Neuronal stem cell (in vitro differentiated cells): ENCODE results near the gene FALEC.

Source experiments
- DNase-seq: peaks from one replicate; pipeline ENCODE4 v3.0.0-alpha.2; 2013; ENCODE audit warnings: low spot score
- H2AFZ ChIP-seq: one replicate; pipeline ENCODE4 v1.6.1; 2013; ENCODE audit warnings: mild to moderate bottlenecking, low read length, inconsistent platforms
- H2AK5ac ChIP-seq: 2 replicates; pipeline ENCODE4 v1.6.1; 2013; ENCODE audit warnings: low read depth, mild to moderate bottlenecking, inconsistent platforms, low read length, moderate library complexity, mixed read lengths
- H2BK120ac ChIP-seq: 2 replicates; pipeline ENCODE4 v1.6.1; 2013; ENCODE audit warnings: low read depth, mild to moderate bottlenecking, inconsistent platforms, low read length, moderate library complexity, mixed read lengths
- H2BK12ac ChIP-seq: one replicate; pipeline ENCODE4 v1.6.1; 2013; ENCODE audit warnings: low read length, inconsistent platforms
- H2BK15ac ChIP-seq: 2 replicates; pipeline ENCODE4 v1.6.1; 2013; ENCODE audit warnings: mild to moderate bottlenecking, low read length, inconsistent platforms, mixed read lengths
- H2BK5ac ChIP-seq: one replicate; pipeline ENCODE4 v1.6.1; 2013; ENCODE audit warnings: inconsistent platforms, mild to moderate bottlenecking, low read length, moderate library complexity
- H3K14ac ChIP-seq: one replicate; pipeline ENCODE4 v1.6.1; 2013; ENCODE audit warnings: low read length, inconsistent platforms
- H3K18ac ChIP-seq: 2 replicates; pipeline ENCODE4 v1.6.1; 2013; ENCODE audit warnings: low read length, inconsistent platforms
- H3K23ac ChIP-seq: 2 replicates; pipeline ENCODE4 v1.6.1; 2013; ENCODE audit warnings: low read depth, mild to moderate bottlenecking, mixed read lengths, low read length, inconsistent platforms; ENCODE audit not compliant: poor library complexity
- H3K27ac ChIP-seq: replicated peaks from 3 replicates; pipeline ENCODE4 v1.5.1; 2013; ENCODE audit warnings: low read length, inconsistent platforms
- H3K27me3 ChIP-seq, 3 experiments: 2 replicates each; pipeline ENCODE4 v1.6.1; 2013; ENCODE audit warnings: low read length in 3 of 3, mild to moderate bottlenecking in 2 of 3, inconsistent platforms in 1 of 3, low read depth in 1 of 3, mixed read lengths in 1 of 3, moderate library complexity in 1 of 3; ENCODE audit not compliant: control insufficient read depth in 3 of 3, insufficient read depth in 3 of 3
- H3K36me3 ChIP-seq, 2 donors: replicated peaks in 1 of 2; 2 replicates each; pipeline ENCODE4 v1.6.1; 2013; ENCODE audit warnings: low read length in 2 of 2; ENCODE audit not compliant: control insufficient read depth in 2 of 2, insufficient read depth in 2 of 2
- H3K4ac ChIP-seq: 2 replicates; pipeline ENCODE4 v1.6.1; 2013; ENCODE audit warnings: inconsistent platforms, mild to moderate bottlenecking, low read length, moderate library complexity
- H3K4me1 ChIP-seq, 2 donors: 1 replicate in 1 of 2; 2 replicates in 1 of 2; pipeline ENCODE4 v1.6.1; 2013; ENCODE audit warnings: low read length in 2 of 2, low read depth in 1 of 2; ENCODE audit not compliant: control insufficient read depth in 2 of 2, insufficient read depth in 1 of 2
- H3K4me2 ChIP-seq: one replicate; pipeline ENCODE4 v1.6.1; 2013; ENCODE audit warnings: mild to moderate bottlenecking, low read length, inconsistent platforms; ENCODE audit not compliant: insufficient read depth, poor library complexity, severe bottlenecking
- H3K4me3 ChIP-seq, 2 donors: 2 replicates each; pipeline ENCODE4 v1.5.1; 2013; ENCODE audit warnings: low read length in 2 of 2, mild to moderate bottlenecking in 2 of 2, inconsistent platforms in 1 of 2, moderate library complexity in 1 of 2
- H3K79me1 ChIP-seq: one replicate; pipeline ENCODE4 v1.6.1; 2013; ENCODE audit warnings: low read depth, mild to moderate bottlenecking, inconsistent platforms, low read length, moderate library complexity
- H3K9ac ChIP-seq: one replicate; pipeline ENCODE4 v1.6.1; 2013; ENCODE audit warnings: mild to moderate bottlenecking, low read depth, low read length, inconsistent platforms; ENCODE audit not compliant: poor library complexity
- H3K9me3 ChIP-seq, 2 donors: replicated peaks in 1 of 2; 2 replicates each; pipeline versions ENCODE3 to v1.6.1; 2013; ENCODE audit warnings: low read length in 2 of 2, mild to moderate bottlenecking in 2 of 2, inconsistent platforms in 1 of 2, low read depth in 1 of 2, mixed read lengths in 1 of 2, moderate library complexity in 1 of 2; ENCODE audit not compliant: control insufficient read depth in 2 of 2, insufficient read depth in 1 of 2
- H4K8ac ChIP-seq: one replicate; pipeline ENCODE4 v1.6.1; 2013; ENCODE audit warnings: low read depth, mild to moderate bottlenecking, inconsistent platforms, low read length, moderate library complexity
- H4K91ac ChIP-seq: one replicate; pipeline ENCODE4 v1.6.1; 2013; ENCODE audit warnings: low read length, low read depth, mild to moderate bottlenecking, inconsistent platforms; ENCODE audit not compliant: poor library complexity
- WGBS, 2 donors: extraction: QIAGEN DNeasy Blood & Tissue Kit; methylation state at CpG; one replicate each; pipeline ENCODE4 v1.1.7; 2013; ENCODE audit warnings: missing lambda C conversion rate in 2 of 2, mixed read lengths in 1 of 2; ENCODE audit not compliant: insufficient read length in 2 of 2, insufficient replicate concordance in 1 of 2; ENCODE audit errors: extremely low coverage in 2 of 2; 5-methylcytosine and 5-hydroxymethylcytosine counted together

Gene FALEC

DNA sequence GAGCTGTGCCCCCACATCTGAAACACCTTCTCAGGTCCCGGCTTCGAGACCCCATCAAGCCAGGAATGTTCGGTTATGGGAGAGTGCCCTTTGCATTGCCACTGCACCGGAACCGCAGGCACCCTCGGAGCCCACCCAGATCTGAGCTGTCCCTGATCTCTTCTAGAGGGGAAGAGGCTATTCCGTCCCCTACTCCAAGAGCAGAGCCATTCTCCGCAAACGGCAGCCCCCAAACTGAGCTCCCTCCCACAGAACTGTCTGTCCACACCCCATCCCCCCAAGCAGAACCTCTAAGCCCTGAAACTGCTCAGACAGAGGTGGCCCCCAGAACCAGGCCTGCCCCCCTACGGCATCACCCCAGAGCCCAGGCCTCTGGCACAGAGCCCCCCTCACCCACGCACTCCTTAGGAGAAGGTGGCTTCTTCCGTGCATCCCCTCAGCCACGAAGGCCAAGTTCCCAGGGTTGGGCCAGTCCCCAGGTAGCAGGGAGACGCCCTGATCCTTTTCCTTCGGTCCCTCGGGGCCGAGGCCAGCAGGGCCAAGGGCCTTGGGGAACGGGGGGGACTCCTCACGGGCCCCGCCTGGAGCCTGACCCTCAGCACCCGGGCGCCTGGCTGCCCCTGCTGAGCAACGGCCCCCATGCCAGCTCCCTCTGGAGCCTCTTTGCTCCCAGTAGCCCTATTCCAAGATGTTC is 38.0 kb downstream of the FALEC start:
- Histone ChIP-seq H4K91ac (no peak overlapping the region), H3K36me3 (peaks cover 3 to 4% of the 10 kb centered on the region in 2 donors), H3K23ac (peak overlapping the region; percentile 43), H2BK120ac (no peak overlapping the region), H3K4me3 (no peak overlapping the region), H4K8ac (no peak overlapping the region), H3K27me3 (peaks cover 0 to 15% (median 0%) of the 10 kb centered on the region in 3 experiments), H3K14ac (no peak overlapping the region), H3K9me3 (peaks cover 0 to 2% of the 10 kb centered on the region in 2 donors), H3K4me1 (peaks cover 12 to 16% of the 10 kb centered on the region in 2 donors), H3K4me2 (no peak overlapping the region), H3K27ac (no peak overlapping the region), H2BK12ac (no peak overlapping the region), H2BK5ac (no peak overlapping the region), H2BK15ac (no peak overlapping the region), H3K9ac (no peak overlapping the region), H3K79me1 (peaks cover 5% of the 10 kb centered on the region), H3K4ac (no peak overlapping the region), H2AFZ (no peak overlapping the region), H2AK5ac (peak overlapping the region; percentile 46), H3K18ac (peak overlapping the region; percentile 55)
- DNase-seq: no peak
- WGBS, 2 donors: no CpG with 5 or more reads among the region's 23 CpGs

DNA sequence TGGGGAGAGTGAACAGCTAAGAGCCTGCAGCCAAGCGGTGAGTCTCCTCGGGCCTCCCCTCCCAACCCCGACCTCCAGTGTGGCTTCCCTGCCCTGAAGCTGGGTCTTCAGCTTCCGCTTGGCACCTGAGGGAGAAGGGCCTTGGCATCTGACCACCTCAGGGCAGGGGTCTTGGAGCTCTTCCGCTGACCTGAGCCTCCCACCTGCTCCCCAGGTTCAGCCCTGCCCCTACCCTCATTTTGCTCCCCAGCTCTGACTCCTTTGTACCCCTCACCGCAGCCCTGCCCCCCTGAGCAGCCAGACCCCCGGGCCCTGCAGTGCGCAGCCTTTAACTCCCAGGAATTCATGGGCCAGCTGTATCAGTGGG is 38.5 kb downstream of the FALEC start:
- H2BK12ac ChIP-seq: no peak overlapping the region
- H3K79me1 ChIP-seq: peaks cover 5% of the 10 kb centered on the region
- H2BK120ac ChIP-seq: no peak overlapping the region
- WGBS, 2 donors: no CpG with 5 or more reads among the region's 8 CpGs
- peaks cover 11 to 16% of the 10 kb centered on the region in 2 donors for H3K4me1 ChIP-seq
- H4K91ac ChIP-seq: no peak overlapping the region
- peak overlapping the region; percentile 77 for H3K23ac ChIP-seq
- H3K4me2 ChIP-seq: no peak overlapping the region
- no peak overlapping the region for H2AFZ ChIP-seq
- no peak overlapping the region for H4K8ac ChIP-seq
- no peak for DNase-seq
- H3K4me3 ChIP-seq: no peak overlapping the region
- no peak overlapping the region for H3K4ac ChIP-seq
- no peak overlapping the region for H3K27ac ChIP-seq
- no peak overlapping the region for H3K9ac ChIP-seq
- H3K36me3 ChIP-seq: peaks cover 3 to 4% of the 10 kb centered on the region in 2 donors
- no peak overlapping the region for H2BK15ac ChIP-seq
- H3K18ac ChIP-seq: no peak overlapping the region
- no peak overlapping the region for H2BK5ac ChIP-seq
- peak overlapping the region; percentile 56 for H2AK5ac ChIP-seq
- H3K14ac ChIP-seq: no peak overlapping the region
- H3K27me3 ChIP-seq: peaks cover 0 to 10% (median 0%) of the 10 kb centered on the region in 3 experiments
- H3K9me3 ChIP-seq: peaks cover 0 to 2% of the 10 kb centered on the region in 2 donors

DNA sequence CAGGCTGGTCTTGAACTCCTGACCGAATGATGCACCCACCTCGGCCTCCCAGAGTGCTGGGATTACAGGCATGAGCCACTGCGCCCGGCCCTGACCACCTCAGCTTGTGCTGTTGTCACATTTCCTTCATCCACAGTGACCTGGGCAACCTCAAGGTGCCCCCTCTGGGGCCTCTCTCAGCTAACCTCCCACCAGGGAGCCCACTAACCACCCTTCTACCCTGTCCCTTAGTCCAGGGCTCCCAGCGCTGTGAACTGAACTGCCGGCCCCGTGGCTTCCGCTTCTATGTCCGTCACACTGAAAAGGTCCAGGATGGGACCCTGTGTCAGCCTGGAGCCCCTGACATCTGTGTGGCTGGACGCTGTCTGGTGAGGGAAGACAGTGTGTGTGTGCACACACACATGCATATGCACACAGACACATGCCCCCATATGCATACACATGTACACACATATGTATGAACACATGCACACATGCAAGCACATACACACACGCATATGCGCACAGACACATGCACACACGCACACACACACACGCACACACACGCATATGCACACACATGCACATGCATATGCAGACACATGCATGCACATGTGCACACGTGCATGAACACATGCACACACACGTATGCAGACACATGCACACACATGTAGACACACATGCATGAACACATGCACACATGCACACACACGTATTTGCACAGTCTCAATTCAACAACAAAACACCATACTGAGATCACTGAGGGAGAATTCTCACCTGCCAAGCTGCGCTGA is 39.8 kb downstream of the FALEC start:
- peaks cover 0 to 2% of the 10 kb centered on the region in 2 donors for H3K9me3 ChIP-seq
- H3K14ac ChIP-seq: peak overlapping the region; percentile 99
- H3K27ac ChIP-seq: no peak overlapping the region
- H3K4me2 ChIP-seq: no peak overlapping the region
- H3K23ac ChIP-seq: peak overlapping the region; percentile 90
- H2BK120ac ChIP-seq: no peak overlapping the region
- H2BK15ac ChIP-seq: no peak overlapping the region
- H3K27me3 ChIP-seq: peaks cover 0 to 2% (median 0%) of the 10 kb centered on the region in 3 experiments
- H3K36me3 ChIP-seq: peaks cover 3 to 4% of the 10 kb centered on the region in 2 donors
- peak overlapping the region; percentile 81 for H3K4ac ChIP-seq
- H2AFZ ChIP-seq: no peak overlapping the region
- no peak overlapping the region for H2BK5ac ChIP-seq
- peaks cover 5% of the 10 kb centered on the region for H3K79me1 ChIP-seq
- H3K4me3 ChIP-seq: peak overlapping the region in 1 of 2 donors; percentile 15
- peak overlapping the region; percentile 15 for H3K18ac ChIP-seq
- peak overlapping the region; percentile 17 for H4K8ac ChIP-seq
- H3K4me1 ChIP-seq: peaks cover 12 to 18% of the 10 kb centered on the region in 2 donors
- DNase-seq: no peak
- H3K9ac ChIP-seq: no peak overlapping the region
- H2BK12ac ChIP-seq: no peak overlapping the region
- no CpG with 5 or more reads among the region's 19 CpGs for WGBS, 2 donors
- no peak overlapping the region for H4K91ac ChIP-seq
- H2AK5ac ChIP-seq: no peak overlapping the region
